OCI-LY3 (cell line): ENCODE results near the gene TEC.
"Not testable (repeated sequence)": the region's sequence is repeated elsewhere in the genome, so short reads cannot be mapped to it uniquely, and the experiment has no call there.

Experiments
- H2AFZ ChIP-seq: fragments of 200-600, 300-600 bp; shearing (Covaris generic); 2 replicates; pipeline ENCODE4 v1.6.0; 2014; ENCODE audit warnings: antibody characterized with exemption, low read depth, low read length
- H3K27ac ChIP-seq: fragments of 200-600, 300-600 bp; sonication (generic); 2 replicates; pipeline ENCODE4 v1.5.1; 2014; ENCODE audit warnings: mild to moderate bottlenecking, low read length, moderate library complexity, mixed read lengths
- H3K27me3 ChIP-seq: fragments of 200-600, 300-600 bp; sonication (generic); 2 replicates; pipeline ENCODE4 v1.6.1; 2014; ENCODE audit warnings: low read depth, low read length, mixed read lengths
- H3K36me3 ChIP-seq: fragments of 200-600, 300-600 bp; sonication (generic); replicated peaks from 2 replicates; pipeline ENCODE3; 2014; ENCODE audit warnings: low read depth, low read length, mixed read lengths
- H3K4me1 ChIP-seq: fragments of 300-600, 200-600 bp; sonication (generic); 2 replicates; pipeline ENCODE4 v1.6.1; 2014; ENCODE audit warnings: low read length, mixed read lengths
- H3K4me2 ChIP-seq: fragments of 200-600, 300-600 bp; sonication (generic); 2 replicates; pipeline ENCODE4 v1.6.1; 2014; ENCODE audit warnings: low read length, mixed read lengths
- H3K4me3 ChIP-seq: fragments of 300-600, 200-600 bp; sonication (generic); 2 replicates; pipeline ENCODE4 v1.5.1; 2014; ENCODE audit warnings: antibody characterized with exemption, mild to moderate bottlenecking, low read length, moderate library complexity
- H3K79me2 ChIP-seq: fragments of 300-600, 200-600 bp; shearing (Covaris generic); 2 replicates; pipeline ENCODE4 v1.6.1; 2014; ENCODE audit warnings: mild to moderate bottlenecking, low read length, mixed read lengths
- H3K9ac ChIP-seq: fragments of 300-600, 200-600 bp; shearing (Covaris generic); 2 replicates; pipeline ENCODE4 v1.6.0; 2014; ENCODE audit warnings: mild to moderate bottlenecking, low read length, moderate library complexity
- H3K9me3 ChIP-seq: fragments of 200-600, 300-600 bp; shearing (Covaris generic); 2 replicates; pipeline ENCODE4 v1.6.1; 2014; ENCODE audit warnings: low read length, mixed read lengths; ENCODE audit not compliant: insufficient read depth
- H4K20me1 ChIP-seq: fragments of 200-600, 300-600 bp; sonication (generic); 2 replicates; pipeline ENCODE4 v1.6.1; 2016; ENCODE audit warnings: low read length, mixed read lengths; ENCODE audit not compliant: insufficient read depth
- CTCF ChIP-seq: fragments of 200-600, 300-600 bp; sonication (generic); IDR thresholded peaks from 2 replicates; pipeline ENCODE4 v1.5.1; 2014; ENCODE audit warnings: antibody characterized with exemption, low read length, low read depth
- EZH2phosphoT487 ChIP-seq: fragments of 200-600 bp; shearing (Covaris generic); IDR thresholded peaks from 2 replicates; pipeline ENCODE4 v1.6.1; 2018; ENCODE audit warnings: antibody characterized with exemption, mixed run types, low read depth

The TEC gene

DNA sequence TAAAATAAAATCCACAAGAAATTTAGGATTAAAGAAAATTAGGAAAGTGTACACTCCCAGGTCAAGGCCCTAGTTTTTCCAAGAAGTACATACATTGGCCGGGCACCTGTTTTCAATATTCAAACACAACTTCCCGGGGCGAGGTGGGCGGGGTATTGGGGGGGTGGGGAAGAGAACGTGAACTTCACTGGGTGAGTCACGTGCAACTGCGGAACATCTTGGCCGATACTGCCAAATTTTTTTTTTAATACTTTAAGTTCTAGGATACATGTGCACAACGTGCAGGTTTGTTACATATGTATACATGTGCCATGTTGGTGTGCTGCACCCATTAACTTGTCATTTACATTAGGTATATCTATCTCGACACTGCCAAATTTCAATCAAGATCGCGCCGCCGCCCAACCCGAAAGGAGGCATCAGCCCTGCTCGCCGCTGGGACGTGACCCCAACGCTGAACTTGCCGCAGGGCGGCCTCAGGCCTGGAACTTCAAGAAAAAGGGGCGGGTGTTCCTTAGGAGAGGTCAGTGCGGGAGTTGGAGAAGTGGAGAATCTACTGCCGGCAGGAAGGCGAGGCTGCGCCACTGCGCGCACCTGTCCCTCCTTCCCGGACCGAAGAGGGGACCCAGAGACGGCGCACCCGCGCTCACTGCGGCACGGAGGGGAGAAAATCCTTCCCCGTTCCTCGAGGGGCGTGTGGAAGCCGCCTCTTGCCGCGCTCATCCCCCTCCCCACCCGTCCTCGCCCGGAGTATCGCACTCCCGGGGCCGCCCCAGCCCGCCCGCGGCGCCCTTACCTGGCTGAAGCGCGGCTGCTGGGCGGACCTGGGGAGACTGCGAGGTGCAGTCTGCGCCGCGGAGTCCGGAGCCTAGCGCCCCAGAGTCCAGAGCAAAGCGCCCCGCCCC lies at the start of gene TEC:
Gene TEC, minus strand, starts transcription at position 883 of the 905 bp plus-strand sequence. CDS start 41,224 bp downstream, outside the sequence.
- Histone ChIP-seq H3K4me3 (peak within 1 kb of the TSS; percentile 95), H3K79me2 (peaks cover 33% of the 10 kb centered on the region), H4K20me1 (0 out of 2 replicates have a peak, but pooled peaks cover 3% of the 10 kb centered on the region), H3K27me3 (no peaks in the 10 kb centered on the region), H3K9ac (peak within 1 kb of the TSS; percentile 81), H3K36me3 (peaks cover 18% of the 10 kb centered on the region), H3K4me1 (peaks cover 23% of the 10 kb centered on the region), H3K9me3 (no peaks in the 10 kb centered on the region), H3K27ac (peak within 1 kb of the TSS; percentile 67), H3K4me2 (peak within 1 kb of the TSS; percentile 85), H2AFZ (peak within 1 kb of the TSS; percentile 85)
- TF ChIP-seq CTCF: no peak
- no peak for TF ChIP-seq EZH2phosphoT487

DNA sequence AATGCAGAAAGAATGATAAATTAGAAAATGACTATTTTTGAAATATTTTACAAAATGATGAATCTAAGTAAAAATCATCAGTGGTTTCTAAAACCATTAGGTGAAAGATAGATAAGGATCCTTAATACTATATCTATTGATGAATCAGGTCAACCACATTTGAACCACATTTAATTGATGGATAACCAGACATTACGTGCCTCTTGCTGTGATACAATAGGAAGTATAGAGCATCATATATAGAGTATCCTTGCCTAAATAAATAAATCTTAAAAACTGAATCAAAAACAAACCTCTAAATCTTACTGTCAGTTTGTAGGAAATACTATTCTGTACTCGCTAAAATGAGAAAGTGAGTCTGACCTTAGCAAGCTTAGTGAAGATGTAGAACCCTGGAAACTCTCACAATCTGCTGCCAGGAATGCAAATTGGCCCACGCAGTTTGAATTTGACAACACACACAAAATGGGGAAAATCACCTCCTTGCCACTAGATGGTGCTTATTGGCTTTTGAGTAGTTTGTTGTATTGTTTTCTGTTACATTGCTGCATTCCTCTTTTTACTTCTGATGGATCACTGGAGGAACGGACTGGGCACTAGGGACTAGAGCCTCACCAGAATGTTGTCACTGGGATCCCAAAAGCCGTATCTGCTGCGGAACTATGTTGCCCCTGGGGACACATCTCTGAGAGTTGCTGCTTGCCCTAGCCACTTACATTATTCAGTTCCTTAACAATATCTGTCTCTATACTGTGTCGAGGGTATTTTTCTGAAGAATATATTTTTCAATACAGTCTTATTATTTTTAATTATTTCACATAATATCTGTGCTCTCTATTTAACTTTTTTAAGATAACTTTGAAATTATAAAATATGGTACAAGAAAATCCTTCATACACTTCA lies 46.3 kb upstream of the TEC start:
- Histone ChIP-seq H2AFZ (peak overlapping the region; percentile 85), H3K4me3 (peak overlapping the region; percentile 26), H4K20me1 (no peaks in the 10 kb centered on the region), H3K4me2 (peak overlapping the region; percentile 43), H3K9me3 (no peaks in the 10 kb centered on the region), H3K36me3 (no peaks in the 10 kb centered on the region), H3K27me3 (no peaks in the 10 kb centered on the region), H3K79me2 (no peaks in the 10 kb centered on the region), H3K4me1 (no peaks in the 10 kb centered on the region), H3K9ac (no peak overlapping the region), H3K27ac (no peak overlapping the region)
- TF ChIP-seq CTCF (peak; percentile 85), EZH2phosphoT487 (no peak)

- not testable (repeated sequence) for H2AFZ ChIP-seq, H3K79me2 ChIP-seq, H3K9ac ChIP-seq, H3K27me3 ChIP-seq, H3K36me3 ChIP-seq, H3K9me3 ChIP-seq, H3K4me3 ChIP-seq, H3K4me1 ChIP-seq, H4K20me1 ChIP-seq, H3K27ac ChIP-seq, H3K4me2 ChIP-seq
Measured at GRCh38 chr4:48314746-48315145, 45.1 kb upstream of the TEC start.

GRCh38 chr4:48311896-48312295 lies 42.3 kb upstream of the TEC start:
- Histone ChIP-seq H3K4me1 (no peaks in the 10 kb centered on the region), H3K4me2 (no peak overlapping the region), H3K27ac (no peak overlapping the region), H3K9ac (no peak overlapping the region), H3K36me3 (no peaks in the 10 kb centered on the region), H3K79me2 (no peaks in the 10 kb centered on the region), H3K4me3 (no peak overlapping the region), H3K9me3 (no peaks in the 10 kb centered on the region), H4K20me1 (no peaks in the 10 kb centered on the region), H2AFZ (no peak overlapping the region), H3K27me3 (no peaks in the 10 kb centered on the region)
- TF ChIP-seq EZH2phosphoT487: no peak
- no peak for TF ChIP-seq CTCF
